Measurements from ENCODE around the gene DNAJC30. TPM values are rescaled to one million over a fixed set of nuclear protein-coding genes. Genes with fewer than 3 reads are reported as not detected.
"Not testable (repeated sequence)": the region's sequence is repeated elsewhere in the genome, so short reads cannot be mapped to it uniquely, and the experiment has no call there.

DNAJC30 gene
- total and polyA plus RNA-seq, 2 donors (not counting 1 experiment from before 2014, with no cell fraction given): 3.8 to 7.3 TPM

GRCh38 chr7:73680501-73680900, 2.8 kb downstream of the DNAJC30 start:
- no peaks in the 10 kb centered on the region for H4K20me1 ChIP-seq (ENCODE audit: control insufficient read depth, extremely low read depth, insufficient read depth, low read length)
- no peak overlapping the region for H3K4me2 ChIP-seq (ENCODE audit: extremely low read depth, insufficient read depth, low read length)
- H3K4me3 ChIP-seq (replicated peaks in 1 of 4; ENCODE audit: control extremely low read depth in 1 of 4, insufficient read depth in 1 of 4, low read depth in 3 of 4, low read length in 4 of 4): no peak overlapping the region
- H3K9ac ChIP-seq (ENCODE audit: insufficient read depth, low read length): no peak overlapping the region
- no peaks in the 10 kb centered on the region for H3K9me3 ChIP-seq (ENCODE audit: control insufficient read depth, insufficient read depth, low read depth, low read length)
- H3K27me3 ChIP-seq (ENCODE audit: control insufficient read depth, insufficient read depth, low read length): no peaks in the 10 kb centered on the region
- H3K4me1 ChIP-seq (ENCODE audit: control insufficient read depth, extremely low read depth, insufficient read depth, low read length): peaks cover 6% of the 10 kb centered on the region
- TF ChIP-seq EZH2 (IDR thresholded peaks at IDR 0.05; ENCODE audit: low read length, missing control alignments) (no peak), CTCF (conservative IDR thresholded peaks at IDR 0.05 in 1 of 2, IDR thresholded peaks at IDR 0.05 in 1 of 2; ENCODE audit: low read depth in 1 of 2, low read length in 2 of 2) (no peak)
- no peak for DNase-seq (ENCODE audit: low read depth in 2 of 2)
- peaks cover 39% of the 10 kb centered on the region for H3K79me2 ChIP-seq (ENCODE audit: control insufficient read depth, insufficient read depth, low read length)
- H3K27ac ChIP-seq (ENCODE audit: insufficient read depth, low read length): no peak overlapping the region
- no peaks in the 10 kb centered on the region for H3K36me3 ChIP-seq (ENCODE audit: control insufficient read depth, insufficient read depth, low read length)
- H2AFZ ChIP-seq (ENCODE audit: low read length): no peak overlapping the region

- H3K79me2 ChIP-seq (ENCODE audit: control insufficient read depth, insufficient read depth, low read length): peaks cover 33% of the 10 kb centered on the region
- no peak for TF ChIP-seq CTCF (conservative IDR thresholded peaks at IDR 0.05 in 1 of 2, IDR thresholded peaks at IDR 0.05 in 1 of 2; ENCODE audit: low read depth in 1 of 2, low read length in 2 of 2)
- TF ChIP-seq EZH2 (IDR thresholded peaks at IDR 0.05; ENCODE audit: low read length, missing control alignments): no peak
- DNase-seq (ENCODE audit: low read depth in 2 of 2): no peak
Measured at GRCh38 chr7:73679709-73680108, 3.5 kb downstream of the DNAJC30 start.

GRCh38 chr7:73678862-73679261, 4.4 kb downstream of the DNAJC30 start:
- H3K4me2 ChIP-seq (ENCODE audit: extremely low read depth, insufficient read depth, low read length): no peak overlapping the region
- H3K79me2 ChIP-seq (ENCODE audit: control insufficient read depth, insufficient read depth, low read length): peaks cover 28% of the 10 kb centered on the region
- H4K20me1 ChIP-seq (ENCODE audit: control insufficient read depth, extremely low read depth, insufficient read depth, low read length): no peaks in the 10 kb centered on the region

More at GRCh38 chr7:73679709-73680108, 3.5 kb downstream of the DNAJC30 start:
- H3K27ac ChIP-seq (ENCODE audit: insufficient read depth, low read length): no peak overlapping the region
- no peaks in the 10 kb centered on the region for H3K27me3 ChIP-seq (ENCODE audit: control insufficient read depth, insufficient read depth, low read length)
- no peaks in the 10 kb centered on the region for H3K9me3 ChIP-seq (ENCODE audit: control insufficient read depth, insufficient read depth, low read depth, low read length)
- H3K4me3 ChIP-seq (replicated peaks in 1 of 4; ENCODE audit: control extremely low read depth in 1 of 4, insufficient read depth in 1 of 4, low read depth in 3 of 4, low read length in 4 of 4): no peak overlapping the region
- H3K4me2 ChIP-seq (ENCODE audit: extremely low read depth, insufficient read depth, low read length): no peak overlapping the region
- no peak overlapping the region for H2AFZ ChIP-seq (ENCODE audit: low read length)
- H3K9ac ChIP-seq (ENCODE audit: insufficient read depth, low read length): no peak overlapping the region
- H3K4me1 ChIP-seq (ENCODE audit: control insufficient read depth, extremely low read depth, insufficient read depth, low read length): peaks cover 6% of the 10 kb centered on the region
- no peaks in the 10 kb centered on the region for H3K36me3 ChIP-seq (ENCODE audit: control insufficient read depth, insufficient read depth, low read length)
- no peaks in the 10 kb centered on the region for H4K20me1 ChIP-seq (ENCODE audit: control insufficient read depth, extremely low read depth, insufficient read depth, low read length)

GRCh38 chr7:73676062-73676461, 7.2 kb downstream of the DNAJC30 start:
- not testable (repeated sequence) for H3K4me2 ChIP-seq (ENCODE audit: extremely low read depth, insufficient read depth, low read length); H2AFZ ChIP-seq (ENCODE audit: low read length); H3K36me3 ChIP-seq (ENCODE audit: control insufficient read depth, insufficient read depth, low read length); DNase-seq (ENCODE audit: low read depth in 2 of 2); H3K9ac ChIP-seq (ENCODE audit: insufficient read depth, low read length); H4K20me1 ChIP-seq (ENCODE audit: control insufficient read depth, extremely low read depth, insufficient read depth, low read length); H3K27me3 ChIP-seq (ENCODE audit: control insufficient read depth, insufficient read depth, low read length); H3K4me3 ChIP-seq (replicated peaks in 1 of 4; ENCODE audit: control extremely low read depth in 1 of 4, insufficient read depth in 1 of 4, low read depth in 3 of 4, low read length in 4 of 4); H3K27ac ChIP-seq (ENCODE audit: insufficient read depth, low read length); H3K79me2 ChIP-seq (ENCODE audit: control insufficient read depth, insufficient read depth, low read length); H3K4me1 ChIP-seq (ENCODE audit: control insufficient read depth, extremely low read depth, insufficient read depth, low read length); H3K9me3 ChIP-seq (ENCODE audit: control insufficient read depth, insufficient read depth, low read depth, low read length)

More at GRCh38 chr7:73678862-73679261, 4.4 kb downstream of the DNAJC30 start:
- Histone ChIP-seq H3K4me3 (replicated peaks in 1 of 4; ENCODE audit: control extremely low read depth in 1 of 4, insufficient read depth in 1 of 4, low read depth in 3 of 4, low read length in 4 of 4) (no peak overlapping the region), H2AFZ (ENCODE audit: low read length) (no peak overlapping the region), H3K9ac (ENCODE audit: insufficient read depth, low read length) (no peak overlapping the region), H3K4me1 (ENCODE audit: control insufficient read depth, extremely low read depth, insufficient read depth, low read length) (peaks cover 6% of the 10 kb centered on the region), H3K36me3 (ENCODE audit: control insufficient read depth, insufficient read depth, low read length) (no peaks in the 10 kb centered on the region), H3K27ac (ENCODE audit: insufficient read depth, low read length) (no peak overlapping the region), H3K9me3 (ENCODE audit: control insufficient read depth, insufficient read depth, low read depth, low read length) (no peaks in the 10 kb centered on the region), H3K27me3 (ENCODE audit: control insufficient read depth, insufficient read depth, low read length) (no peaks in the 10 kb centered on the region)
- no peak for DNase-seq (ENCODE audit: low read depth in 2 of 2)
- no peak for TF ChIP-seq EZH2 (IDR thresholded peaks at IDR 0.05; ENCODE audit: low read length, missing control alignments)
- no peak for TF ChIP-seq CTCF (conservative IDR thresholded peaks at IDR 0.05 in 1 of 2, IDR thresholded peaks at IDR 0.05 in 1 of 2; ENCODE audit: low read depth in 1 of 2, low read length in 2 of 2)
